Parathyroid adenoma (tissue), 2 donors: ENCODE data around the gene NTN4.

Source experiments
- H2AFZ ChIP-seq: fragments of 300-600 bp; sonication (generic); one replicate; pipeline ENCODE4 v1.7.0; 2017; ENCODE audit warnings: antibody characterized with exemption, mild to moderate bottlenecking
- H3K27ac ChIP-seq: fragments of 300-600 bp; sonication (generic); one replicate; pipeline ENCODE4 v1.7.0; 2017
- H3K27me3 ChIP-seq: fragments of 300-600 bp; sonication (generic); one replicate; pipeline ENCODE4 v1.7.0; 2017; ENCODE audit warnings: low read length; ENCODE audit not compliant: control insufficient read depth, insufficient read depth
- H3K36me3 ChIP-seq: fragments of 300-600 bp; sonication (generic); one replicate; pipeline ENCODE4 v1.7.0; 2017; ENCODE audit warnings: low read length; ENCODE audit not compliant: control insufficient read depth, insufficient read depth
- H3K4me1 ChIP-seq: fragments of 300-600 bp; sonication (generic); one replicate; pipeline ENCODE4 v1.7.0; 2017; ENCODE audit warnings: control low read depth
- H3K4me2 ChIP-seq: fragments of 300-600 bp; sonication (generic); one replicate; pipeline ENCODE4 v1.7.0; 2017; ENCODE audit warnings: low read length
- H3K4me3 ChIP-seq: fragments of 300-600 bp; sonication (generic); one replicate; pipeline ENCODE4 v1.7.0; 2017; ENCODE audit warnings: low read depth, low read length
- H3K79me2 ChIP-seq: fragments of 300-600 bp; sonication (generic); one replicate; pipeline ENCODE4 v1.7.0; 2017; ENCODE audit warnings: control low read depth
- H3K9ac ChIP-seq: fragments of 300-600 bp; sonication (generic); one replicate; pipeline ENCODE4 v1.7.0; 2017; ENCODE audit warnings: mild to moderate bottlenecking
- H3K9me3 ChIP-seq: fragments of 300-600 bp; sonication (generic); one replicate; pipeline ENCODE4 v1.7.0; 2017; ENCODE audit warnings: low read length; ENCODE audit not compliant: control insufficient read depth
- TF ChIP-seq, protein P1 (sequence below): fragments of 300-600 bp; sonication (generic); IDR thresholded peaks from one replicate; pipeline ENCODE4 v1.7.0; 2017; ENCODE audit warnings: antibody characterized with exemption, mild to moderate bottlenecking
- donor health status: primary hyperparathyroidism.

NTN4 gene

DNA sequence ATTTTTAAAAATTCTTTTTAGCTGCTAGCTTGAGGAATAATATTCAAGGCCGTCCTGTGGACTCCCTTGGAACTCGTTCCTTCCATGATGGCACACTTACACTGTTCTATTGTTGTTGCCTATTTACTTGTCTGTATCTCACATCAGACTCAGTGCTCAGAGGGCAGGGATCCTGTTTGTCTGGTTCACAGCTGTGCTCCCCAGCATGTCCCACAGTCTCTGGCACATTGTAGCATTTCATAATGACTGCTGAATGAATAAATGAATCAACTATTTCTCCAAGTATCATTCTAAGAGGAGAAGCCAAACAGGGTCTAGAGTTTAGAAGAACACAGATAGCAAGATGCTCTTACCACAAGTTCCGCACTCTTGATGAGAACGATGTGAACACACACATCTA is 48.0 kb downstream of the NTN4 start:
- no peak overlapping the region for H3K27ac ChIP-seq
- H3K36me3 ChIP-seq = no peaks in the 10 kb centered on the region
- H2AFZ ChIP-seq = no peak overlapping the region
- H3K4me1 ChIP-seq = no peaks in the 10 kb centered on the region
- H3K4me2 ChIP-seq = no peak overlapping the region
- H3K9me3 ChIP-seq = no peaks in the 10 kb centered on the region
- no peak overlapping the region for H3K9ac ChIP-seq
- no peak overlapping the region for H3K4me3 ChIP-seq
- H3K79me2 ChIP-seq = no peaks in the 10 kb centered on the region
- H3K27me3 ChIP-seq = no peaks in the 10 kb centered on the region
- TF ChIP-seq, protein P1, sequence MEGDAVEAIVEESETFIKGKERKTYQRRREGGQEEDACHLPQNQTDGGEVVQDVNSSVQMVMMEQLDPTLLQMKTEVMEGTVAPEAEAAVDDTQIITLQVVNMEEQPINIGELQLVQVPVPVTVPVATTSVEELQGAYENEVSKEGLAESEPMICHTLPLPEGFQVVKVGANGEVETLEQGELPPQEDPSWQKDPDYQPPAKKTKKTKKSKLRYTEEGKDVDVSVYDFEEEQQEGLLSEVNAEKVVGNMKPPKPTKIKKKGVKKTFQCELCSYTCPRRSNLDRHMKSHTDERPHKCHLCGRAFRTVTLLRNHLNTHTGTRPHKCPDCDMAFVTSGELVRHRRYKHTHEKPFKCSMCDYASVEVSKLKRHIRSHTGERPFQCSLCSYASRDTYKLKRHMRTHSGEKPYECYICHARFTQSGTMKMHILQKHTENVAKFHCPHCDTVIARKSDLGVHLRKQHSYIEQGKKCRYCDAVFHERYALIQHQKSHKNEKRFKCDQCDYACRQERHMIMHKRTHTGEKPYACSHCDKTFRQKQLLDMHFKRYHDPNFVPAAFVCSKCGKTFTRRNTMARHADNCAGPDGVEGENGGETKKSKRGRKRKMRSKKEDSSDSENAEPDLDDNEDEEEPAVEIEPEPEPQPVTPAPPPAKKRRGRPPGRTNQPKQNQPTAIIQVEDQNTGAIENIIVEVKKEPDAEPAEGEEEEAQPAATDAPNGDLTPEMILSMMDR = no peak

DNA sequence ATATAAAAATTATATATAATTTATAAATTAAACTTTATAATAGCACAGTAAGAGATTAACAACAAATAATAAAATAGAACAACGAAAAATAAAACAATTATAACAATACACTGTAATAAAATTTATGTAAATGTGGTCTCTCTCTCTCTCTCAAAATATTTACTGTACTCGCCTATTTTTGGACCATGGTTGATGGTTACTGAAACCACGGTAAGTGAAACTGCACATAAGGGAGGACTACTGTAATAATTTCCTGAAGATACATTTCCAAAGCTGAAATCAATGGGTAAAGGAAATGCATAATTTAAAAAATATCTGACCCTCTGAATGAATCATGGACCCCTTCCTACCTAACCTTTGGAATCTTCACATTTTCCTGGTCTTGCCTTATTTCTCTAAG is 48.9 kb downstream of the NTN4 start:
- H2AFZ ChIP-seq = no peak overlapping the region
- H3K4me3 ChIP-seq = no peak overlapping the region
- no peak overlapping the region for H3K27ac ChIP-seq
- H3K79me2 ChIP-seq = no peaks in the 10 kb centered on the region
- no peak overlapping the region for H3K9ac ChIP-seq
- no peaks in the 10 kb centered on the region for H3K4me1 ChIP-seq
- H3K36me3 ChIP-seq = no peaks in the 10 kb centered on the region
- H3K9me3 ChIP-seq = no peaks in the 10 kb centered on the region
- H3K27me3 ChIP-seq = no peaks in the 10 kb centered on the region
- H3K4me2 ChIP-seq = no peak overlapping the region
- TF ChIP-seq, protein P1 = no peak

DNA sequence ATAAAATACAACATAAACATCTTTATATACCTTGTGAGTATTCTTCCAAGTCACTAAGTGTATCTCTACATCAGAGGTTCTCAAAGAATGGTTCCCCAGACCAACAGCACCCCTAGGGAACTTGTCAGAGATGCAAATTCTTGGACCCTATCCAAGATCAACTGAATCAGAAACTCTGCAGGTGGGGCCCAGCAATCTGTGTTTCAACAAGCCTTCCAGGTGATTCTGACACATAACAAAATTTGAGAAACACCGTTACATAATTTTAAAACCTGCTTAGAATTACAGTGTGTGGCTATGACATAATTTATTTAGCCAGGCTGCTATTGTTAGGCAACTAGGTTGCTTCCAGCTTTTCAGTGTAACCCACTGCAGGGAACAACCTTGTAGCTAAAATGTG is 49.8 kb downstream of the NTN4 start:
- no peak overlapping the region for H3K4me3 ChIP-seq
- no peak overlapping the region for H3K27ac ChIP-seq
- H3K79me2 ChIP-seq = no peaks in the 10 kb centered on the region
- H3K27me3 ChIP-seq = no peaks in the 10 kb centered on the region
- H3K36me3 ChIP-seq = no peaks in the 10 kb centered on the region
- H2AFZ ChIP-seq = no peak overlapping the region
- TF ChIP-seq, protein P1 = no peak
- H3K9ac ChIP-seq = no peak overlapping the region
- no peaks in the 10 kb centered on the region for H3K4me1 ChIP-seq
- H3K4me2 ChIP-seq = no peak overlapping the region
- H3K9me3 ChIP-seq = no peaks in the 10 kb centered on the region

DNA sequence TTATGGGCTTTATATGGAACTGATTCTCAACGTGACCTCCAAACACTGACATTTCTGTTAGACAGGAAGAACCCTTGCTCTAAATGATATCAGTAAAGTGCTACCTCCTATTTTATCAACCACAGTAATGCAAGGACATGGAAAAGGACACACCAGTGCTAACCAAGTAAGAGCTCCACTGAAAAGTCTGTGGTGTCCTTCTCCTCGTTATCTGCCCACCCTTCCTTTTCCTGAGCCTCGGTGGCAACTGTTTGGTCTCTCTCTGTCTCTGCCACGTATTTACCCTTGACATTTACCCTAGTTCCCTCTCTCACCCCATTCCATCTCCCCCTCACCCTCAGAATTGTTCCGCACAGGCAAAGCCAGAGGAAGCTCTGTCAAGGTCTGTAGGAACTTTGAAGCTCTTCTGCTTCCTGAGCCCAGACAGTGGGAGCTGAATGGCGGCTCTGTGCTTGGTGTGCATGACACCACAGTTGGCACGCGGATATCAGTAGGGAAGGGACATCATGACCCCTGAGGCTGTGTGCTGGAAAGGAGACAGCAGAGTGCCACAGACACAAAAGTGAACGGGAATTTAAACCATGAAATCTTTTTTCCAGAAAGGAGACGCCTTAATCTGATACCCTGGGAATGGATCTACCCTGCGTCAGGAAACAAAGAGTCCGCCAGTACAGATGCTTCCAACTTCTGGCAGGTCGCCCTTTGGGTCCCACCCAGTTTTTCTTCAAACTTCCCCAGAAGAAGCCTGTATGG is 50.8 kb downstream of the NTN4 start:
- Histone ChIP-seq H3K4me2 (no peak overlapping the region), H2AFZ (no peak overlapping the region), H3K27ac (peak overlapping the region; percentile 48), H3K9ac (no peak overlapping the region), H3K4me1 (no peaks in the 10 kb centered on the region), H3K4me3 (no peak overlapping the region), H3K27me3 (no peaks in the 10 kb centered on the region), H3K9me3 (no peaks in the 10 kb centered on the region), H3K36me3 (no peaks in the 10 kb centered on the region), H3K79me2 (no peaks in the 10 kb centered on the region)
- TF ChIP-seq, protein P1 = no peak

DNA sequence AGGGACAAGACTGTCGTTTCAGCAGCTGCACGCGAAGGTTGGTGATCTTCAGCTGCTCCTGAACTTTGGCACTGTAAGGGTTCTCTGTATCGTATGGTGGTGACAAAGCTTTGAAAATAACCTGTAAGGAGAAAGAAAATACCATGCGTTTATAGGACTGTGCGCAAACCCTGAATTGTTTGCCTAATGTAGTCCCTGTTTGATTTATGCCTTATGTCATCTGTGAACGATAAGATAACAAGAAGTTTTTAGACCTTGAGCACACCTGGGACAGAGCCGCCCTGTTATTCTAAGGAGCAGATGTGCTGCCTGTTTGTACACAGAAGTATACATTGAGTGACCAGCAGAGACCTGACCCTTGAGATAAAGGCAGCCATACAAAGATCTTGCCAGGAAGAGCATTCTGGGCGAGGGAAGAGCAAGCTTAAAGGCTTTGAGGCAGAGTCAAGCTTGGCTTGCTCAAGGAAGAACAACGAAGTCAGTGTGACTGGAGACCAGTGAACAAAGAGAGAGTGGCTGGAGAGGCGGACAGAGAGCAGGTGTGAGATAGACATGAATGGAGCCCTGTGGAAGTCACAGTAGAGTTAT is 52.4 kb downstream of the NTN4 start:
- Histone ChIP-seq H3K36me3 (no peaks in the 10 kb centered on the region), H3K27ac (no peak overlapping the region), H3K4me1 (no peaks in the 10 kb centered on the region), H3K4me3 (no peak overlapping the region), H3K27me3 (no peaks in the 10 kb centered on the region), H3K79me2 (no peaks in the 10 kb centered on the region), H3K9ac (no peak overlapping the region), H3K4me2 (no peak overlapping the region), H2AFZ (no peak overlapping the region), H3K9me3 (no peaks in the 10 kb centered on the region)
- TF ChIP-seq, protein P1 = no peak
